Parathyroid adenoma (tissue), 2 donors: ENCODE results near the gene ATP6AP2.
"Not testable (repeated sequence)": the region's sequence is repeated elsewhere in the genome, so short reads cannot be mapped to it uniquely, and the experiment has no call there.

ENCODE experiments used
- H2AFZ ChIP-seq: fragments of 300-600 bp; sonication (generic); one replicate; pipeline ENCODE4 v1.7.0; 2017; ENCODE audit warnings: antibody characterized with exemption, mild to moderate bottlenecking
- H3K27ac ChIP-seq: fragments of 300-600 bp; sonication (generic); one replicate; pipeline ENCODE4 v1.7.0; 2017
- H3K27me3 ChIP-seq: fragments of 300-600 bp; sonication (generic); one replicate; pipeline ENCODE4 v1.7.0; 2017; ENCODE audit warnings: low read length; ENCODE audit not compliant: control insufficient read depth, insufficient read depth
- H3K36me3 ChIP-seq: fragments of 300-600 bp; sonication (generic); one replicate; pipeline ENCODE4 v1.7.0; 2017; ENCODE audit warnings: low read length; ENCODE audit not compliant: control insufficient read depth, insufficient read depth
- H3K4me1 ChIP-seq: fragments of 300-600 bp; sonication (generic); one replicate; pipeline ENCODE4 v1.7.0; 2017; ENCODE audit warnings: control low read depth
- H3K4me2 ChIP-seq: fragments of 300-600 bp; sonication (generic); one replicate; pipeline ENCODE4 v1.7.0; 2017; ENCODE audit warnings: low read length
- H3K4me3 ChIP-seq: fragments of 300-600 bp; sonication (generic); one replicate; pipeline ENCODE4 v1.7.0; 2017; ENCODE audit warnings: low read depth, low read length
- H3K79me2 ChIP-seq: fragments of 300-600 bp; sonication (generic); one replicate; pipeline ENCODE4 v1.7.0; 2017; ENCODE audit warnings: control low read depth
- H3K9ac ChIP-seq: fragments of 300-600 bp; sonication (generic); one replicate; pipeline ENCODE4 v1.7.0; 2017; ENCODE audit warnings: mild to moderate bottlenecking
- H3K9me3 ChIP-seq: fragments of 300-600 bp; sonication (generic); one replicate; pipeline ENCODE4 v1.7.0; 2017; ENCODE audit warnings: low read length; ENCODE audit not compliant: control insufficient read depth
- TF ChIP-seq, protein P1 (sequence below): fragments of 300-600 bp; sonication (generic); IDR thresholded peaks from one replicate; pipeline ENCODE4 v1.7.0; 2017; ENCODE audit warnings: antibody characterized with exemption, mild to moderate bottlenecking
- donor health status: primary hyperparathyroidism.

Gene ATP6AP2

DNA sequence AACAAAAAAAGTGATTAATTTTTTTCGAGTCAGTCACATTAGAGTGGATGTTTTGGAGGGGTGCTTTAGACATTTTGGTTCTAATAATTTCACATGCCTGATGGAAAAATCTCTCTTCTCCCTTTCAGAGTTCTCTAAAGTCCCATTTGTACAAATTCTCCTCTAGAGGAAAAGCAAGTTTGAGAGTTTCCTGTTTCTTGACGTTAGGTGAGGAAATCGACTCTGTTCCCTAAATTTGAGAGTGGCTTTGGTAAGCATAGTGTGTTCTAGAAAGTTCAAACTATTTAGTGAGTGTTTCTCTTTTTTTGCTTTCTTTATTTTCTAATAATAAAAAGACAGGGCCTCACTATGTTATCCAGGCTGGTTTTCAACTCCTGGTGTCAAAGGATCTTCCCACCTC, 1.6 kb upstream of the ATP6AP2 start:
- peaks cover 24% of the 10 kb centered on the region for H3K79me2 ChIP-seq
- no peaks in the 10 kb centered on the region for H3K36me3 ChIP-seq
- TF ChIP-seq, protein P1, sequence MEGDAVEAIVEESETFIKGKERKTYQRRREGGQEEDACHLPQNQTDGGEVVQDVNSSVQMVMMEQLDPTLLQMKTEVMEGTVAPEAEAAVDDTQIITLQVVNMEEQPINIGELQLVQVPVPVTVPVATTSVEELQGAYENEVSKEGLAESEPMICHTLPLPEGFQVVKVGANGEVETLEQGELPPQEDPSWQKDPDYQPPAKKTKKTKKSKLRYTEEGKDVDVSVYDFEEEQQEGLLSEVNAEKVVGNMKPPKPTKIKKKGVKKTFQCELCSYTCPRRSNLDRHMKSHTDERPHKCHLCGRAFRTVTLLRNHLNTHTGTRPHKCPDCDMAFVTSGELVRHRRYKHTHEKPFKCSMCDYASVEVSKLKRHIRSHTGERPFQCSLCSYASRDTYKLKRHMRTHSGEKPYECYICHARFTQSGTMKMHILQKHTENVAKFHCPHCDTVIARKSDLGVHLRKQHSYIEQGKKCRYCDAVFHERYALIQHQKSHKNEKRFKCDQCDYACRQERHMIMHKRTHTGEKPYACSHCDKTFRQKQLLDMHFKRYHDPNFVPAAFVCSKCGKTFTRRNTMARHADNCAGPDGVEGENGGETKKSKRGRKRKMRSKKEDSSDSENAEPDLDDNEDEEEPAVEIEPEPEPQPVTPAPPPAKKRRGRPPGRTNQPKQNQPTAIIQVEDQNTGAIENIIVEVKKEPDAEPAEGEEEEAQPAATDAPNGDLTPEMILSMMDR: no peak
- no peak overlapping the region for H2AFZ ChIP-seq
- no peaks in the 10 kb centered on the region for H3K27me3 ChIP-seq
- H3K4me3 ChIP-seq: no peak overlapping the region
- H3K4me2 ChIP-seq: no peak overlapping the region
- H3K9me3 ChIP-seq: no peaks in the 10 kb centered on the region
- H3K9ac ChIP-seq: no peak overlapping the region
- H3K4me1 ChIP-seq: peaks cover 32% of the 10 kb centered on the region
- peak overlapping the region; percentile 99 for H3K27ac ChIP-seq

DNA sequence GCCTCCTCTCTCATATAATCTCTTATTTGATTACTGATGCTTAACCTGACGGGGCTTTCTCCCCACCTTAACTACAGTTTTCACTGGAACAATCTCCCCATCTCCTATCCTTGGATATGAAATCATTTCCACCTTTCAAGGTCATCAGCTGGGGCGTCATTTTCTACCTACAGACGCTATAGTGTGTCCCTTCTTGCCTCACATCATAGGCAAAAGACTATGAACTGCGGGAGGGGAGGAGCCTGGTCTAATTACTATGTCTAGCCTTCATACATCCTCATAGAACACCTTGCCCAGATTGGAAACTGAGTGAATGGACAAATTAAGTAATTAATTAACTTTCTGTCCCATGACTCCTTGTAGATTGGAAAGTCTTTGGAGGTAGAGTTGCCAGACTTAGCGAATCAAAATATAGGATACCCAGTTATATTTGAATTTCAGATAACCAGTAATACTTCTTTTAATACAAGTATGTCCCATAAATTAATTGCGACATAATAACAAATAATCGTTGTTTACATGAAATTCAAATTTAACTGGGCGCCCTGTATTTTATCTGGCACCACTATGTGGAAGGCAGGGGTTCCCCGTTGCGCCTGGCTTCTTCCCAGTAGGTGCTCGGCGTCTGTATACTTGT, 752 bp upstream of the ATP6AP2 start:
- Histone ChIP-seq H3K79me2 (peaks cover 33% of the 10 kb centered on the region), H2AFZ (peak overlapping the region; percentile 66), H3K36me3 (no peaks in the 10 kb centered on the region), H3K27ac (peak overlapping the region; percentile 99), H3K9me3 (no peaks in the 10 kb centered on the region), H3K4me2 (peak overlapping the region; percentile 70), H3K4me1 (peaks cover 38% of the 10 kb centered on the region), H3K9ac (peak overlapping the region; percentile 46), H3K4me3 (peak overlapping the region; percentile 91), H3K27me3 (no peaks in the 10 kb centered on the region)
- TF ChIP-seq, protein P1: no peak

DNA sequence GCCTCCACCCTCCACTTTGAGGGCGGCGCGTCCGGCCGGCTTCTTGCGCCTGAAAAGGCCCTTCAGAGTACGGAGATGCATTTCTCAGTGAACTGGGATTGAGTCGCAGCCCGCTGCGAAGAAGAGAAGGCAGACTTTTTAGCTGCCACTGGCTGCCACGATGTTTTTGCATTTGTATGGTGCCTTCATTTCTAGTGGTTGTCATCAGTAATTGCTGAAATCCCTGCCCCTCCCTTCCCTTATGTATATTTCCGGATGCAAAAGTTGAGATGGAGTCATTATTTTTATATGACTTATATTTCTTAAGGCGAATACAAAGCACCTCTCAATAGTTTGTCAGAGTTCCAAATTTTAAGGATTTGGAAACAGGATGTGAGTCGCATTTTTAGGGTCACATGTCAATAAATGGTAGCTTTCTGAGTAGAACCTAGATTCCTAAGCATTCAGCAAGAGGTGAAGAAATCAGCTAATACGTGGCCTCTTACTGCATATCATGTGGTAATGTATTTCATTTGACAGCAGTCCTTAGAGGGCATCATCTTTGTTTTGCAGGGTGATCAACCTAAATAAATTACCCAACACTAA, 658 bp downstream of the ATP6AP2 start:
- TF ChIP-seq, protein P1: no peak
- peaks cover 43% of the 10 kb centered on the region for H3K79me2 ChIP-seq
- H3K4me3 ChIP-seq: peak overlapping the region; percentile 91
- no peaks in the 10 kb centered on the region for H3K36me3 ChIP-seq
- H3K27me3 ChIP-seq: no peaks in the 10 kb centered on the region
- H3K4me1 ChIP-seq: peaks cover 32% of the 10 kb centered on the region
- H3K27ac ChIP-seq: peak overlapping the region; percentile 99
- peak overlapping the region; percentile 72 for H3K4me2 ChIP-seq
- H3K9ac ChIP-seq: peak overlapping the region; percentile 97
- H3K9me3 ChIP-seq: no peaks in the 10 kb centered on the region
- no peak overlapping the region for H2AFZ ChIP-seq

DNA sequence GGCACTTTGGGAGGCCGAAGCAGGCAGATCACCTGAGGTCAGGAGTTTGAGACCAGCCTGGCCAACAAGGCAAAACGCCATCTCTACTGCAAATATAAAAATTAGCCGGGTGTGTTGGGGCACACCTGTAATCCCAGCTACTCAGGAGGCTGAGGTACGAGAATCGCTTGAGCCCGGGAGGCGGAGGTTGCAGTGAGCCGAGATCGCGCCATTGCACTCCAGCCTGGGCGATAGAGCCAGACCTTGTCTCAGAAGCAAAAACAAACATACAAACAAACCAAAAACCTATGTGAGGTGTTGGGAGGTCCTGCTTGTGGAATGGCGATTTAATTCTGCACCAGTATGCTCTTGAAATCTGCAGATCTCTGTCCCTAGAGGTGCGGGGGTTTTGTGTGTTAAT, 1.4 kb downstream of the ATP6AP2 start:
- H3K27me3 ChIP-seq, H2AFZ ChIP-seq, H3K36me3 ChIP-seq, H3K9me3 ChIP-seq: not testable (repeated sequence)
- Histone ChIP-seq H3K27ac (peak overlapping the region; percentile 99), H3K4me1 (peaks cover 27% of the 10 kb centered on the region), H3K4me3 (peak overlapping the region; percentile 91), H3K79me2 (peaks cover 46% of the 10 kb centered on the region), H3K9ac (peak overlapping the region; percentile 97), H3K4me2 (peak overlapping the region; percentile 72)

DNA sequence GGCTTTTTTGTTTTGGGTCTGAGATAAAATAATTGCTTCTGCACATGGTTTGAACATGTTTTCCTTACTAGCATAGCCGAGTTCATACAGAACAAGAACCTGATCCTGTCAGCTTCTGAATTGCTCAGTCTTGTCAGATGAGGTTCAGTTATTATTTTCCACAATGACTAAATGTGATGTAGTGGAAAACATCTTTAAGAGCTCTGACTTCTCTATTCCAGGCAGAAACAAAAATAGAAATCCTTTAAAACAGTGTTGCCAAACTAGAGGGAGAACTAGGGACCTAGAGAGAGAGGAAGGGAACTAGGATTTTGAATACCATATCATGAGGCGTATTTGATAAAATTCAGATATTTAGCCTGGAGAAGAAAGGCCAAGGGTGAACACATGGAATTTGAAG, 2.0 kb downstream of the ATP6AP2 start:
- TF ChIP-seq, protein P1: no peak

DNA sequence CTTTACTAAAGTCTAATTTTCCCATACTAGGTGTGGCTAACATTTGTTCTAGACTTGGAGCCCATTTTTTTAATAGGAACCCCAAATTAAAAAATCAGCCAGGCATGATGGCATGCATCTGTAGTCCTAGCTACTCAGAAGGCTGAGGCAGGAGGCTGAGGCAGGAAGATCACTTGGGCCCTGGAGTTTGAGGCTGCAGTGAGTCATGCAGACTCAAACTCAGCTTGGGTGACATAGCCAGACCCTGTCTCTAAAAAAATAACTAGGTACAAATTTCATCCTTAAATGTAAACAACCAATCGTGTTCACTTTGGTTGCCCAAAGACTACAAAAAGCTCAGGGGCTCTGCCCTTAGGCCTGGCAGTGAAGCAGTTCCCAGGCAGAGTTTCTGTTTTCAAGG, 6.9 kb downstream of the ATP6AP2 start:
- not testable (repeated sequence) for H3K4me2 ChIP-seq
- H3K4me1 ChIP-seq: peaks cover 16% of the 10 kb centered on the region
- peaks cover 38% of the 10 kb centered on the region for H3K79me2 ChIP-seq

More for the DNA sequence above, 2.0 kb downstream of the ATP6AP2 start:
- Histone ChIP-seq H3K9ac (peak overlapping the region; percentile 19), H2AFZ (no peak overlapping the region), H3K27ac (peak overlapping the region; percentile 99), H3K27me3 (no peaks in the 10 kb centered on the region), H3K4me3 (peak overlapping the region; percentile 91), H3K79me2 (peaks cover 46% of the 10 kb centered on the region), H3K4me2 (peak overlapping the region; percentile 72), H3K4me1 (peaks cover 21% of the 10 kb centered on the region), H3K36me3 (no peaks in the 10 kb centered on the region), H3K9me3 (no peaks in the 10 kb centered on the region)

DNA sequence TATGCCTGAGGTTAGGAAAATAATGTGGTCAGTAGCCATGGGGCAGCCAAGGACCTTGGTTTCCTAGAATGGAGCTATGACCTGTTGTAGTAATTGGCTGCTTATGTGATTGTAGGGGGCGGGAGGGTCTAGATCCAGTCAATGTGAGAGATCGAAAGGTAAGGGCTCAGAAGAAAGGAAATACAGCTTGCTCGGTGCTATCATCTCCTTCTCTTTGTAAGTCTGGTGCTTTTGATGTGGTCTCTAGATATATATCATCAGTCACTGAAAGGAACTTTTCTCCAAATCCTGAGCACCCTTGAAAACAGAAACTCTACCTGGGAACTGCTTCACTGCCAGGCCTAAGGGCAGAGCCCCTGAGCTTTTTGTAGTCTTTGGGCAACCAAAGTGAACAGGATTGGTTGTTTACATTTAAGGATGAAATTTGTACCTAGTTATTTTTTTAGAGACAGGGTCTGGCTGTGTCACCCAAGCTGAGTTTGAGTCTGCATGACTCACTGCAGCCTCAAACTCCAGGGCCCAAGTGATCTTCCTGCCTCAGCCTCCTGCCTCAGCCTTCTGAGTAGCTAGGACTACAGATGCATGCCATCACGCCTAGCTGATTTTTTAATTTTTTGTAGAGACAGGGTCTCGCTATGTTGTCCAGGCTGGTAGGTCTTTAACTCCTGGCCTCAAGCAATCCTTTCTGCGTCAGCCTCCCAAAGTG, 9.0 kb downstream of the ATP6AP2 start:
- H2AFZ ChIP-seq, H3K9me3 ChIP-seq, H3K27me3 ChIP-seq, H3K4me2 ChIP-seq, H3K9ac ChIP-seq, H3K36me3 ChIP-seq, H3K4me3 ChIP-seq, H3K4me1 ChIP-seq: not testable (repeated sequence)
- peak overlapping the region; percentile 29 for H3K27ac ChIP-seq
- H3K79me2 ChIP-seq: peaks cover 20% of the 10 kb centered on the region

More for the DNA sequence above, 6.9 kb downstream of the ATP6AP2 start:
- not testable (repeated sequence) for H3K9ac ChIP-seq, H3K9me3 ChIP-seq, H3K27me3 ChIP-seq, H2AFZ ChIP-seq, H3K4me3 ChIP-seq, H3K36me3 ChIP-seq
- H3K27ac ChIP-seq: peak overlapping the region; percentile 37
